ENCODE data around the gene IKZF1. TPM values are rescaled to one million over a fixed set of nuclear protein-coding genes. Genes with fewer than 3 reads are reported as not detected.
A peak's percentile ranks its signal among the peaks of the same experiment; 100 is the strongest.

IKZF1 gene
- total and polyA plus RNA-seq, 2 of the 13 experiments (the other 11 are each of a cell fraction or from before 2014, with no cell fraction given) = not detected

DNA sequence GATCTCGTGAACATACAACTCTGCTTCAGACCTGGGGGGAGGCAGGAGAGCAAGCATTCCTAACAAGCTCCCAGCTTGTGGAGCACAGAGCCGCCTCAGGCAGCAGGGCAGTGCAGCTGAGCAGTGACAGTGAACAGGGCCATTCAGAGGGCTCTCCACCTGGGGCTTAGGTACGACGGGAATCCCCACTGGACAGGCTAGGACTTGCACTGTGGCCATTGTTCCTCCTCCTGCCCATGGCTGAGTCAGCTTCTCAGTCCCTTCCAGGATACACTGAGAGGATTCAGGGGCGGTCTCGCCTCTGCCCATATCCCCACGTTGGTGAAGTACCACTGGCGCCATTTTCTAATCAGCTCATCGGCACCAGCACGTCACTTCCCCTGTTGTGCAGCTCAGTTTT, 74.6 kb downstream of the IKZF1 start:
- Histone ChIP-seq H3K27ac (ENCODE audit: extremely low read length, insufficient read depth, low read length) (no peak overlapping the region), H2AFZ (ENCODE audit: low read length) (no peak overlapping the region), H3K4me1 (ENCODE audit: insufficient read depth, low read length) (no peaks in the 10 kb centered on the region), H3K79me2 (ENCODE audit: insufficient read depth, low read length) (no peaks in the 10 kb centered on the region), H3K4me3 (replicated peaks in 1 of 3; ENCODE audit: insufficient read depth in 1 of 3, low read depth in 2 of 3, low read length in 3 of 3) (no peak overlapping the region), H3K9ac (ENCODE audit: insufficient read depth, low read depth, low read length) (no peak overlapping the region), H3K9me3 (ENCODE audit: low read length) (no peaks in the 10 kb centered on the region), H3K36me3 (replicated peaks in 1 of 2; ENCODE audit: control insufficient read depth in 1 of 2, insufficient read depth in 2 of 2, low read length in 2 of 2) (no peaks in the 10 kb centered on the region), H3K27me3 (ENCODE audit: control insufficient read depth in 1 of 2, insufficient read depth in 2 of 2, low read length in 2 of 2) (peaks cover 0 to 29% of the 10 kb centered on the region in 2 experiments; a peak in 3 of 5 replicates), H4K20me1 (ENCODE audit: insufficient read depth, low read length) (no peaks in the 10 kb centered on the region), H3K4me2 (ENCODE audit: low read depth, low read length) (no peak overlapping the region)
- FAIRE-seq = no peak
- intact Hi-C loops (cut with micrococcal nuclease; ENCODE audit: unreplicated experiment) (no loop called here), in situ Hi-C loops (cut with HindIII; ENCODE audit: extremely low pct_ligation_motif_present, low pct_unique_long_range_greater_than_20kb) (no loop called here)
- peak; percentile 1 for DNase-seq (ENCODE audit: low spot score)
- TF ChIP-seq, protein P1, sequence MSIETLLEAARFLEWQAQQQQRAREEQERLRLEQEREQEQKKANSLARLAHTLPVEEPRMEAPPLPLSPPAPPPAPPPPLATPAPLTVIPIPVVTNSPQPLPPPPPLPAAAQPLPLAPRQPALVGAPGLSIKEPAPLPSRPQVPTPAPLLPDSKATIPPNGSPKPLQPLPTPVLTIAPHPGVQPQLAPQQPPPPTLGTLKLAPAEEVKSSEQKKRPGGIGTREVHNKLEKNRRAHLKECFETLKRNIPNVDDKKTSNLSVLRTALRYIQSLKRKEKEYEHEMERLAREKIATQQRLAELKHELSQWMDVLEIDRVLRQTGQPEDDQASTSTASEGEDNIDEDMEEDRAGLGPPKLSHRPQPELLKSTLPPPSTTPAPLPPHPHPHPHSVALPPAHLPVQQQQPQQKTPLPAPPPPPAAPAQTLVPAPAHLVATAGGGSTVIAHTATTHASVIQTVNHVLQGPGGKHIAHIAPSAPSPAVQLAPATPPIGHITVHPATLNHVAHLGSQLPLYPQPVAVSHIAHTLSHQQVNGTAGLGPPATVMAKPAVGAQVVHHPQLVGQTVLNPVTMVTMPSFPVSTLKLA (IDR thresholded peaks at IDR 0.05) = no peak
- TF ChIP-seq, protein P2, sequence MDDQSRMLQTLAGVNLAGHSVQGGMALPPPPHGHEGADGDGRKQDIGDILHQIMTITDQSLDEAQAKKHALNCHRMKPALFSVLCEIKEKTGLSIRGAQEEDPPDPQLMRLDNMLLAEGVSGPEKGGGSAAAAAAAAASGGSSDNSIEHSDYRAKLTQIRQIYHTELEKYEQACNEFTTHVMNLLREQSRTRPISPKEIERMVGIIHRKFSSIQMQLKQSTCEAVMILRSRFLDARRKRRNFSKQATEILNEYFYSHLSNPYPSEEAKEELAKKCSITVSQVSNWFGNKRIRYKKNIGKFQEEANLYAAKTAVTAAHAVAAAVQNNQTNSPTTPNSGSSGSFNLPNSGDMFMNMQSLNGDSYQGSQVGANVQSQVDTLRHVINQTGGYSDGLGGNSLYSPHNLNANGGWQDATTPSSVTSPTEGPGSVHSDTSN (CRISPR knock-in tag; IDR thresholded peaks at IDR 0.05; ENCODE audit: borderline replicate concordance) = no peak
- no peak for TF ChIP-seq ZNF329 (CRISPR knock-in tag; IDR thresholded peaks at IDR 0.05; ENCODE audit: low read depth)
- no peak for TF ChIP-seq ZNF737 (CRISPR knock-in tag; IDR thresholded peaks at IDR 0.05; ENCODE audit: borderline replicate concordance)
- no peak for TF ChIP-seq ZNF235 (CRISPR knock-in tag; IDR thresholded peaks at IDR 0.05; ENCODE audit: borderline replicate concordance)
- no peak for TF ChIP-seq ISL2 (CRISPR knock-in tag; IDR thresholded peaks at IDR 0.05)
- TF ChIP-seq ZBTB8A (CRISPR knock-in tag; IDR thresholded peaks at IDR 0.05; ENCODE audit: borderline replicate concordance, low read depth) = no peak
- TF ChIP-seq, protein P3, sequence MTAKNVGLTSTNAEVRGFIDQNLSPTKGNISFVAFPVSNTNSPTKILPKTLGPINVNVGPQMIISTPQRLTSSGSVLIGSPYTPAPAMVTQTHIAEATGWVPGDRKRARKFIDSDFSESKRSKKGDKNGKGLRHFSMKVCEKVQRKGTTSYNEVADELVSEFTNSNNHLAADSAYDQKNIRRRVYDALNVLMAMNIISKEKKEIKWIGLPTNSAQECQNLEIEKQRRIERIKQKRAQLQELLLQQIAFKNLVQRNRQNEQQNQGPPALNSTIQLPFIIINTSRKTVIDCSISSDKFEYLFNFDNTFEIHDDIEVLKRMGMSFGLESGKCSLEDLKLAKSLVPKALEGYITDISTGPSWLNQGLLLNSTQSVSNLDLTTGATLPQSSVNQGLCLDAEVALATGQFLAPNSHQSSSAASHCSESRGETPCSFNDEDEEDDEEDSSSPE (CRISPR knock-in tag; IDR thresholded peaks at IDR 0.05) = no peak
- POLR2A ChIA-PET = no interaction called here
- BruUV-seq (replicated peaks) = no TSS peak
- WGBS (ENCODE audit: low lambda C conversion rate) = 10% methylated on average over 7 of the region's 10 CpGs
- CTCF ChIA-PET (ENCODE audit: low intra/inter-chr PET ratio, low total read pairs) = no interaction called here
- ATAC-seq = peak; percentile 85
